NCI-H146 (cell line): ENCODE results near the gene BTK.
"Not testable (repeated sequence)": the region's sequence is repeated elsewhere in the genome, so short reads cannot be mapped to it uniquely, and the experiment has no call there.

Experiments used
- DNase-seq: peaks from one replicate; lab custom pipeline; 2025; lab: John Stamatoyannopoulos, UW

Gene BTK

DNA sequence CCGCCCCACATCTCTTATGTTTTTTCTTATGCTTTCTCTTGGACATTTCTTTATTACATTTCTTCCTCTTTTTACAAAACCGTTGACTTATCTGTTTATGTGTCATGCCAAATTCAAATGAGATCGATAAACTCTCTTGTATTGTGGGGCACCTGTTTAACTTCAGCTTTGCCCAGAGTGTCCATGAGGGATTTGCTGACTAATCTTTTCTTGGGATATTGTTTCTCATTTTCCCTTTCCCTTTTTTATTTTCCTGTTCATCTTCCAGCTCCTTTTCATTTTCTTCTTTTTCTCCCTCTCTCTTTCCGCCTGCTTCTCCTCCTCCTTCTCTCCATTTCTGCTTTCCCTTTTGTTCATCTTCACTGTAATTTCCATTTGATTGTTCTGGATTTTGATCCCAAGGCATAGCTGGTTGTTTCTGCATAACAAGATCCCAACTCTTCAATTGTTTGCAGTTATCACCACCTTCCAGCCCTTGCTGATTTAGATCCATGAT, 48.2 kb downstream of the BTK start:
- no peak for DNase-seq

DNA sequence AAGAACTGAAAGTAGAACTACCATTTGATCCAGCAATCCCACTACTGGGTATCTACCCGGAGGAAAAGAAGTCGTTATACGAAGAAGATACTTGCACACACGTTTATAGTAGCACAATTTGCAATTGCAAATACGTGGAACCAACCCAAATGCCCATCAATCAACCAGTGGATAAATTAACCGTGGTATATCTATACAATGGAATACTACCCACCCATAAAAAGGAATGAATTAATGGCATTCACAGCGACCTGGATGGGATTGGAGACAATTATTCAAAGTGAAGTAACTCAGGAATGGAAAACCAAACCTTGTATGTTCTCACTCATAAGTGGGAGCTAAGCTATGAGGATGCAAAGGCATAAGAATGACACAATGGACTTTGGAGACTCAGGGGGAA, 51.7 kb downstream of the BTK start:
- not testable (repeated sequence) for DNase-seq

DNA sequence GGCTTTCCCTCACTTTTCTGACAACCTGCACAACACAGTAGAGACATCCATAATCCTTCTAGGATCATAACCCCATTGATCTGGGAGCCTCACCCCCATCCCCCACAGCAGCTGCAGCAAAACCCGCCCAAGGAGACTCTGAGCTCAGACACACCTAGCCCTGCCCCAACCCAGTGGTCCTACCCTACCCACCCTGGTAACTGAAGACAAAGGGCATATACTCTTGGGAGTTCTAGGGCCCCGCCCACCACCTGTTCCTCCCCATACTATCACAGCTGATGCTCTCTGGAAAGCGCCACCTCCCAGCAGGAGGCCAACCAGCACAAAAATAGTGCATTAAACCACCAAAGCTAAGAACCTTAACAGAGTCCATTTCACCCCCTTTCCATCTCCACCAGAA, 59.4 kb downstream of the BTK start:
- peak; percentile 3 for DNase-seq

DNA sequence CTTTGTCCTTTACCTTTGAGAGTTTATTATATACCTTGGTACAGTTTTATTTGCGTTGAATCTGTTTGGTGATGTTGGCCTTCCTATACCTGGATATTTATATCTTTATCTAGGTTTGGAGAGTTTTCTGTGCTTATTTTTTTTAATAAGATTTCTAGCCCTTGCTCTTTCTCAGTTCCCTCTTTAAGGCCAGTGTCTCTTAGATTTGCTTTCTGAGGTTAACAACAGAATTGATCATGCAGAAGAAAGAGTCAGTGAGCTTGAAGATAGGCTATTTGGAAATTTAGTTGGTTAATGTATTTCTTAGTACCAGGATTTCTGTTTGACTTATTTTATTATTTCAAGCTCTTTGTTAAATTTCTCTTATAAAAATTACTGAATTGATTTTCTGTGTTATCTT, 82.2 kb downstream of the BTK start:
- DNase-seq, result no peak
